Testis (tissue), 2 donors: ENCODE measurements around the gene TSBP1.

ENCODE experiments used
- POLR2A ChIP-seq: fragments of 450-650 bp; IDR thresholded peaks from one replicate; pipeline ENCODE4 v1.6.1; 2017; ENCODE audit warnings: antibody characterized with exemption, mild to moderate bottlenecking, moderate library complexity
- TF ChIP-seq, protein P1 (sequence below), 3 experiments: fragments of 450-650 bp in 2 of 3; fragments of 200-600 bp in 1 of 3; sonication (generic) in 1 of 3; IDR thresholded peaks; one replicate each; pipeline ENCODE4 v1.5.1; 2016 to 2019; ENCODE audit warnings: antibody characterized with exemption in 3 of 3, mild to moderate bottlenecking in 2 of 3, moderate library complexity in 1 of 3

DNA sequence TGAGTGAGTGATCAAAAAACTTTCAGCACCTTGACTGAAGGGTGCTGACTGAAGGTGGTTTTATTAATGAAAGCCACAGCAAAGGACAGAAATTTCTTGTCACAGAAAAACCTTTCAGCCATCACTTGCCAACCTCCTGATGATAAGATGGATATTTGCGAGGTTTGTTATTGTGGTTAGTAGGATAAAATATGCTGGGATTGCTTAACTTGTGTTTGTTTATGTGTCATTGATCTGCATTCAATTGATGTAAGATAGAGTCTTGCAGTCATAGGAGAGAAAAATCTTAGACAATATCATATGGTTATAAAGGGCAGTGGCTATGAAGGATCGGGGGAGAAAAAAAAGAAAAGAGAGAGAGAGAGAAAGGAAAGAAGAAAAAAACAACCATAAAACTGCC is 1.2 kb downstream of the TSBP1 start:
- TF ChIP-seq, protein P1, sequence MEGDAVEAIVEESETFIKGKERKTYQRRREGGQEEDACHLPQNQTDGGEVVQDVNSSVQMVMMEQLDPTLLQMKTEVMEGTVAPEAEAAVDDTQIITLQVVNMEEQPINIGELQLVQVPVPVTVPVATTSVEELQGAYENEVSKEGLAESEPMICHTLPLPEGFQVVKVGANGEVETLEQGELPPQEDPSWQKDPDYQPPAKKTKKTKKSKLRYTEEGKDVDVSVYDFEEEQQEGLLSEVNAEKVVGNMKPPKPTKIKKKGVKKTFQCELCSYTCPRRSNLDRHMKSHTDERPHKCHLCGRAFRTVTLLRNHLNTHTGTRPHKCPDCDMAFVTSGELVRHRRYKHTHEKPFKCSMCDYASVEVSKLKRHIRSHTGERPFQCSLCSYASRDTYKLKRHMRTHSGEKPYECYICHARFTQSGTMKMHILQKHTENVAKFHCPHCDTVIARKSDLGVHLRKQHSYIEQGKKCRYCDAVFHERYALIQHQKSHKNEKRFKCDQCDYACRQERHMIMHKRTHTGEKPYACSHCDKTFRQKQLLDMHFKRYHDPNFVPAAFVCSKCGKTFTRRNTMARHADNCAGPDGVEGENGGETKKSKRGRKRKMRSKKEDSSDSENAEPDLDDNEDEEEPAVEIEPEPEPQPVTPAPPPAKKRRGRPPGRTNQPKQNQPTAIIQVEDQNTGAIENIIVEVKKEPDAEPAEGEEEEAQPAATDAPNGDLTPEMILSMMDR (IDR thresholded peaks at IDR 0.05): no peak
- TF ChIP-seq POLR2A: no peak
